GM18526 (cell line): ENCODE measurements around the gene ENPP4.

Source experiments
- POLR2A ChIP-seq: IDR thresholded peaks from 3 replicates; pipeline ENCODE4 v1.6.1; 2011; ENCODE audit not compliant: insufficient read length; ENCODE audit errors: extremely low read depth

ENPP4 gene, protein sequence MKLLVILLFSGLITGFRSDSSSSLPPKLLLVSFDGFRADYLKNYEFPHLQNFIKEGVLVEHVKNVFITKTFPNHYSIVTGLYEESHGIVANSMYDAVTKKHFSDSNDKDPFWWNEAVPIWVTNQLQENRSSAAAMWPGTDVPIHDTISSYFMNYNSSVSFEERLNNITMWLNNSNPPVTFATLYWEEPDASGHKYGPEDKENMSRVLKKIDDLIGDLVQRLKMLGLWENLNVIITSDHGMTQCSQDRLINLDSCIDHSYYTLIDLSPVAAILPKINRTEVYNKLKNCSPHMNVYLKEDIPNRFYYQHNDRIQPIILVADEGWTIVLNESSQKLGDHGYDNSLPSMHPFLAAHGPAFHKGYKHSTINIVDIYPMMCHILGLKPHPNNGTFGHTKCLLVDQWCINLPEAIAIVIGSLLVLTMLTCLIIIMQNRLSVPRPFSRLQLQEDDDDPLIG

GRCh38 chr6:46129629-46130511, at the start of gene ENPP4:
Gene ENPP4, plus strand, starts transcription at chr6:46129989. Its CDS starts 9,595 bp downstream, at chr6:46139584.
- TF ChIP-seq POLR2A: peak; percentile 37

- no peak for TF ChIP-seq POLR2A
Measured at GRCh38 chr6:46080111-46080510, 49.7 kb upstream of the ENPP4 start.

GRCh38 chr6:46090115-46091079, 39.4 kb upstream of the ENPP4 start:
- TF ChIP-seq POLR2A: no peak

DNA sequence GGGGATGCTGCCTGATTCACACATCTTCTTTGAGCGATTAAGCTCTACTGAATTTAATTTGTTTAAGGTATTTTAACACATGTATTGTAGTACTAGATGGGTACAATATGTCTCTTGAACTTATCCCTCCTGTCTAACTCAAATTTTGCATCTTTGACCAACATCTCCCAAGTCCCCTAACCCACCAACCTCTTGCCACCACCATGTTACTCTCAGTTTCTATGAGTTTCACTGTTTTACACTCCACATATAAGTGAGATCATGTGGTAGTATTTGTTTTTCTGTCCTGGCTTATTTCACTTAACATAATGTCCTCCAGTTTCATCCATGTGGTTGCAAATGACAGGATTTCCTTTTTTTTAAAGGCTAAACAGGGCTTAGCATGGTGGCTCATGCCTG, 38.7 kb upstream of the ENPP4 start:
- TF ChIP-seq POLR2A: no peak

DNA sequence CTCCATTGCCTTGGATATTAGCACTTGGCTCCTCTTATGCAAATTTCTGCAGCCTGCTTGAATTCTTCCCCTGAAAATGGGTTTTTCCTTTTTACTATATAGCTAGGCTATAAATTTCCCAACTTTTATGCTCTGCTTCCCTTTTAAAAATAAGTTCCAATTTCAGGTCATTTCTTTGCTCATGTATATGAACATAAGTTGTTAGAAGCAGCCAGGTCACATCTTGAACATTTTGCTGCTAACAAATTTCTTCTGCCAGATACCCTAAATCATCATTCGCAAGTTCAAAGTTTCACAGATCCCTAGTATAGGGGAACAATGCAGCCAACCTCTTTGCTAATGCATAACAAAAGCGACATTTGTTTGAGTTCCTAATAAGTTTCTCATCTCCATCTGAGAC, 34.5 kb upstream of the ENPP4 start:
- TF ChIP-seq POLR2A: no peak

GRCh38 chr6:46097366-46097765, 32.4 kb upstream of the ENPP4 start:
- TF ChIP-seq POLR2A: no peak

GRCh38 chr6:46098678-46099077, 31.1 kb upstream of the ENPP4 start:
- TF ChIP-seq POLR2A: no peak

DNA sequence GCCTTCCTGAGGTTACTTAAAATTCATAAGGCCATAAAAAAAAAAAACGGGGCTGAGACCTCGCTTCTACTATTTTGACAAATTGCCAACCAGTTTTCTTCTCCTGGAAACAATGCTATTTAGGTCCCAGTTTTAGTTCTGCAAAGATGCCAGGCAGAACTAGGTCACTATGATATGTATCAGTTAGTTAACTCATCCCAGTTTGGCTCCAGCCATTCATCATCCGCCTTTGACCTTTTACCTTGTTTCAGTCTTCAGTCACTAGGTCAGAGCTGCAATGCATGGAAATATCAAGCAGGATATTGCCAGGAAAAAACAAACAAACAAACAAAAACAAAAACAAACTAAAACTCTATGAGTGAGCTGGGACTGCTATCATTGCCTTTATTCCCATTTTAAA, 29.8 kb upstream of the ENPP4 start:
- TF ChIP-seq POLR2A: no peak

- TF ChIP-seq POLR2A: no peak
Measured at GRCh38 chr6:46102123-46102522, 27.7 kb upstream of the ENPP4 start.

DNA sequence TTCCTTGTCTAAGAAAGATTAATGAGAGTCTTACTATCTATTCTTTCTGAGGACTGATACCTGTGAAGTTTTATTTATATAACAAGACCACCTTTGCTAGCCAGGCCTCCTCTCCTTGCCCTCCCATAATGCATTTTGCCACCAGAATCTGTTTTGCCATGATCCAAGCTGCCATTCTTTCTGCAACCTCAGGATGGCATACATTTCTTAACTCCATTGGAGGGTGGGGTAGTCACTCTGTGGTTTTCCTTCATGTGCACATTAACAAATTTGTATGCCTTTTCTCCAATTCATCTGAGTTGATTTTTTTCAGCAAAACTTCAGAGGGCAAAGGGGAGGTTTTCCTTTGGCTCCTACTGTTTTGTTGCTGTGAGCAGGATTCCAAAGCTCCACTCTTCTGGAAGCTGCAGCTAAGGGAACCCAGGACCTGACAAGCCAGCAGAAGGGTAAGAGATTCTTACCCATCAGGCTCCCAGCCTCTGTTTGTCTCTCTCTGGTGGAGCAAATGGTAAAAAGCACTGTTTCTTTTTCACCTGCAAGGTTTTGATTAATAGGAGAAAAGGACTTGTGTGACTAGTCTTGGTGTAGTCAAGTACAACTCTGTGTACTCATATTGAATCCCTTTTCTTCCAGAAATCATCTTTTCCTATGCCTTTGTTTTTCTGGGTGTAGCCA, 26.2 kb upstream of the ENPP4 start:
- no peak for TF ChIP-seq POLR2A

DNA sequence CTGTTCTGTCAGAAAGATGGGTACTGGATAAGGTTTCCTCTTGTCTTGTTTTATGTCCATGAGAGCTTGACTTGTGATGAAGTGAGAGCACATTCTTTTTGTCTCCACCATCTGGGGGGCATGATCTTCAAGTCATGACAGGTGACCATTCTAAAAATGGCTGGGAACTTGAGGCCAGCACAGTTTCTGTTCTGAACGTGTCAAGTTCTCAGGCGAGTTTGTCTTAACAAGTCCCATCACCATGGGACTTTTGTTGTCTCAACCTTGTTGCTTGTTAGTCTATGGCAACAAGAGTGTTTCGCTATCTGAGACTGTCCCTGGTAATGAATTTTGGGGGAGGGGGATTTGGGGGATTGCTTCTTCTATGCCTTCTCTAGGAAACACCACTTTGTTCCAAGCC, 25.6 kb upstream of the ENPP4 start:
- no peak for TF ChIP-seq POLR2A

DNA sequence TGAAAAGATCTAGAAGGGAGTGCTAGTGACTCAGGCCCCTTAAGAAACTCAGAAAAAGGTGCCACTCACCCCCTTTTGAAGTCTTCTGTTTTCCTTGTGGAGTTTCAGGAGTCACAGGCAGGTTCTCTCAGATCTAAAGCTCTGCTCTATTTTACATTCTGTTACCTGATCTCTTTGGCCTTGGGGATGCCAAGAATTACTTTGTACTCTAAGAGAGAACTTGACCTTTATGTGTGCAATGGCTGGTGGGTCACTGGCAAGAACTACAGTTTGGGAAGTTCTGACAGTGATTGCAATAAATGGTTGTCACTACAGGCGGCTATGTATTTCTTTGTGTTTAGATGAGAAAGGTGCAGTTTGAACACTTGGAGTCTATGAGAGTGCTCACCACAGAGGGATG, 24.2 kb upstream of the ENPP4 start:
- no peak for TF ChIP-seq POLR2A

DNA sequence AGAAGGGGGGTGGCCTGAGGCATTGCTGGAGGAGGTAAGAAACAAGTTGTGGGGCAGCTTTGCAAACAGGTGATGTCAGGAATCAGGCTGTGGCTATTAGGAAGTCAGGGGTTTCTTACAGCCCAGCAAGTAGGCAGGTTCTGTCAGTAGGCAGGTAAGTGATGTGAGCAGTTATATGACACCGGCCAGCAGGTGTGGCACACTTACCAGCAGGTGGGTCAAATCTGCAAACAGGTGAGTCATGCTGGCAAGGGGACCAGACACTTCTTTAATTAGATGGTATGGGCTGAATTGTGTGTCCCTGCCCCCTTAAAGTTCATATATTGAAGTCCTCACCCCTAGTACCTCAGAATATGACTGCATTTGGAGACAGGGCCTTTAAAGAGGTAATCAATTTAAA, 16.4 kb upstream of the ENPP4 start:
- no peak for TF ChIP-seq POLR2A

GRCh38 chr6:46115634-46116033, 14.2 kb upstream of the ENPP4 start:
- TF ChIP-seq POLR2A: no peak
